AG20443 (cell line): ENCODE measurements around the gene ST3GAL4.
"Not testable (repeated sequence)": the region's sequence is repeated elsewhere in the genome, so short reads cannot be mapped to it uniquely, and the experiment has no call there.

Experiments used
- DNase-seq: peaks from one replicate; pipeline ENCODE4 v3.0.0; 2012; ENCODE audit warnings: low spot score, mixed read lengths

Gene ST3GAL4

DNA sequence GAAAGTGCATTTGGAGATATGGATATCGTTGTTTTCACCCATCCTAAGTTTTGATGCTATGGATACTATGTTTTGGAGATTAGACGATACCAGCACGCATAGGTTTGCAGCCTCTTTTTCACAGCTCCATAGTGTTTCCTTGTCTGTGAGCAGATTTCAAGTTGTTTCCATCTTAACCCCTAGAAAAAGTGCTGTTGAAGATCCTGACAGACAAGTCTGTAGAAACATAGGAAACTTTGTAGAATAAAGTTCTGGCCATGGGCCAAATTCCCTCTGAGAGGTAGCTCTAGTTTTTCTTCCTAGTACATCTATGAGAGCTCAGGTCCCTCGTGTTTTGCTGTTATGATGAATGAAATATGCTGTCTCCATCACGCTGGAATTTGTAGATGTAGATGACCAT lies 32.4 kb downstream of the ST3GAL4 start:
- DNase-seq: no peak

GRCh38 chr11:126390272-126390867 lies 34.9 kb downstream of the ST3GAL4 start:
- DNase-seq: no peak

- no peak for DNase-seq
These were observed 35.9 kb downstream of the ST3GAL4 start for GRCh38 chr11:126391286-126391954.

GRCh38 chr11:126391970-126392632 lies 36.6 kb downstream of the ST3GAL4 start:
- no peak for DNase-seq

- no peak for DNase-seq
These were observed 37.1 kb downstream of the ST3GAL4 start for GRCh38 chr11:126392633-126393013.

DNA sequence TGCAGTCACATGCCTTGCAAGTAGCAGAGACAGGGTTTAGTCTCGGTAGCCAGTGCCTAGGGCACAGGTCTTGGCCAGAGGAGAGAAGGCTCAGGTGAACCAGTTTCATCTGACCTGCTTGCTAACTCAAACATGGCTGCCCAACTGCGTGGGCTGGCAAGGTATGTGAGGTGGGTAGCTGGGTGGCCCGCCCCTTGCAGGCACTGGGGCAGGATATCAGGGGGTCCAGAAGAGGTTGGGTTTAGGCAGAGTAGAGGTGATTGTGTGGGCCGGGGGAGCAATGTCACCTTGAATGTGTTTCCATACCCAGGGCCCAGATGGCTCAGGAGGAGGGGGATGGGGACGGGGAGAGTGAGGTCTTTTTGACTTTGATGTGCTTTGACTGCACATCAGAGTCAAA lies 37.7 kb downstream of the ST3GAL4 start:
- no peak for DNase-seq

DNA sequence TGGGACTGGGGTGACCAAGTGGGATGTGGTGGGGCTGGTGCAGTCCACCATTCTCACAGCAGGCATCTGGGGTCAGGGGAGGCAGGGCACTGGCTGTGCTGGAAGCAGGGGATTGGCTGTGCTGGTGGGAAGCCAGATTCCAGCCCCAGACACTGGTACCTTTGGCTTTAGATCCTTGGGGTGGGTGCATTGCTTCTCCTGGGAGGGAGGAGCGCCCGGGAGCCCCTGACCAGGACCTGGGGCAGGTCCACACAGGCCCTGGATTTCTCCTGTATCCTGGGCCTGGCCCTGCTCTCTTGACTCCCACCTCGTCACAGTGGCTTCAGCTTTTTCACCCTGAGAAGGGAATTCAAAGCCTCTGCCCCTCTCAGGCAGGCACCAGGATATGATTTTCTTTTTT lies 38.5 kb downstream of the ST3GAL4 start:
- DNase-seq: no peak

- not testable (repeated sequence) for DNase-seq
These were observed 39.2 kb downstream of the ST3GAL4 start for GRCh38 chr11:126394634-126395072.

DNA sequence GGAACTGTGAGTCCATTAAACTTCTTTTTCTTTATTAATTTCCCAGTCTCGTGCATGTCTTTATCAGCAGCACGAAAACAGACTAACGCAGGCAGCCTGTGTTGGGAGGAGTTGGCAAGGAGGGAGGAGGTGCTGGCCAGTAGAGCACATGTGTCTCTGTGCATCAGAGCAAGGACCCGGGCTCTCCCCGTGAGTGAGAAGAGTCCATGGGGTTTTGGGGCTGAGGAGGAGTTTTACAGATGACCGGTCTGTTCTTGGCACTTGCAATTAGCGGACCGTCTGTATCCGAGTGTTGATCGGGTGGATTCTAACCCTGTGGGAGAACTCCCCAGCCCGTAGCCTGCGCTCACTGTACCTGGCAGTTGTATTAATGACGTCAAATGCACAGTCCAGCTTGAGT lies 40.3 kb downstream of the ST3GAL4 start:
- not testable (repeated sequence) for DNase-seq

DNA sequence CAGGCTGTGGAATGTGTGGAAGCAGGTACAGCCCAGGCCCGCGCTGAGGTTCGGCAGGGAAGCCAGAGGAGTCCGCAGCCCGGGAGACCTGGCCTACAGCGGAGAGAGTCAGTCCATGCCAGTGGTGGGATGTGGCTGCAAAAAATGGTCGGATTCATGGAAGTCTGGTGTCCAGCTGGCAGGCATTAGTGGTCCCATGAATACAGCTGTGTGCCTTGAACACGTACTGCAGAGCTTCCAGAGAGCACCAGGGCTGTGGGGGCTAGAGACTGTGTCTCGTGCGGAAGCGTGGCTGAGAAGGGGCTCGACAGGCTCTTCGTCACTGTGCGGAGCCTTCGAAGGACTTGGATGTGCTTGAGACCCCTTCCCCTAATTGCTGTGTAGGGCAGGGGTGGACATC lies 40.8 kb downstream of the ST3GAL4 start:
- DNase-seq: not testable (repeated sequence)

DNA sequence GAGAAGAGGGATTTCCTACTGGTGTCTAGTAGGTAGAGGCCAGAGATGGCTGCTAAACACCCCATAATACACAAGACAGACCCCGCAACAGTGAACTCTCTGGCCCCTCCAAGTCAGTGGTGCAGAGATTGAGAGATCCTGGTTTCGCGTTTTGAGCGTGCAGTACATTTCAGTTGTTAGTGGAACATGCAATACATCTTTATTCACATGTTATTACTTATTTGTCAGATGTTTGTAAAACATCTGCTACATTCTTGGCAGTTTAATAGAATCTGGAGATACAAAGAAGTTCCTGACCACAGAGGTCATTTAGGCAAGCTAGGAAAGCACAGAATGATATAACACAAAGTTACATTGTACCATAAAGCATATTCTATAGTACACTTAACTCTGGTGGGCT lies 41.5 kb downstream of the ST3GAL4 start:
- DNase-seq: no peak

DNA sequence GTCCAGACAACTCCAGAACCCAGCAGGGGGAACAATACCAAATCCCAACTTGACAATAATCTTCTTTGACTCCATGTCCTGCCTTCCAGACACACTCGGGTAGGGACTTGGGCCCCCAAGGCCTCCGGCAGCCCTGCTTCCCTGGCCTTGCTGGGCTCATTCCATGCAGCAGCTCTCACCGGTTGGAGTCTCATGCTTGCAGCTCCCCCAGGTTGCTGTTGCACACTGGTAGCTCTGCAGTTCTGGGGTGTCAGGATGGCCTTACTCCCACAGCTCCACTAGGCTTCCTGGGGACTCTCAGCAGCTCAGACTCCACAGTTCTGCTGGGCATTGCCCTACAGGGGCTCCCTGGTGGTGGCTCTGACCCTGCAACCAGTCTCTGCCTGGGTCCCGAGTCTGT lies 42.8 kb downstream of the ST3GAL4 start:
- no peak for DNase-seq

DNA sequence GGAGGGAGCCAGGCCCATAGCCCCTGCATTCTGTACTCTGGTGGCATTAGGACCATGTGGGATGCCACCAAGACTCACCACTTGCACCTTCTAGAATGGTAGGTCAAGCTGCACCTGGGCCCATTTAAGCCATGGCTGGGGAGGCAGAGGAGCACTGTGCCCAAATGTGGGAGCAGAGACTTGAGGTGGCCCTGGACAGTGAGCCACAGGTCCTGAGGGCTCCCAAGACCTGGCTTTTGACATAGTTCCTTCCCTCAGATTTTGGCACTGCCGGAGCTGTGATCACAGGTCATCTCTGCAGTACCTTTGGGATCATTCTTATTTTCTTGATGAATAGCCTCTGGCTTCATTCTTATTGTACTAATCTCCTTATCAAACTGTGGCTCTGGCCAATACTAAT lies 43.2 kb downstream of the ST3GAL4 start:
- no peak for DNase-seq

GRCh38 chr11:126400019-126400418 lies 44.5 kb downstream of the ST3GAL4 start:
- no peak for DNase-seq

DNA sequence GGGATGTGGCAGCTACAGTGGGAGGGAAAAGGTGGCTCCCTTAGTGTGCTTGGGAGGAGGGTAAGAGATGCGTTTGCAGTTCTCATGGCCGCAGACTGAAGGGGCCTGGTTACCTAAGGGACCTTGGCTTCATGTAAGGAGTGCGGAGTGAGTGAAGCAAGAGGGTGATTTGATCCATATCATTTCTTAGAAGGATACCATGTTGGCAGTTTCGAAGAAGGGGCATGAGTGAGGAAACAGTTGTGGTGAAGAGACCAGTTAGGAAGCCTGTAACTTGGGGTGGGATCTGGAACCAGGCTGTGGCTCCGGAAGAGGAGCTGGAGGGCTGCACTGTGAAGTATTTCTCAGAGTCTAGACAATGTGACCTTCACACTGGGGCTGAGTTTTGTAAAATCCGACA lies 45.0 kb downstream of the ST3GAL4 start:
- no peak for DNase-seq

GRCh38 chr11:126403022-126403581 lies 47.6 kb downstream of the ST3GAL4 start:
- DNase-seq: no peak

GRCh38 chr11:126403658-126404057 lies 48.2 kb downstream of the ST3GAL4 start:
- DNase-seq: no peak

GRCh38 chr11:126404367-126404766 lies 48.9 kb downstream of the ST3GAL4 start:
- DNase-seq: no peak

GRCh38 chr11:126405374-126405773 lies 49.9 kb downstream of the ST3GAL4 start:
- no peak for DNase-seq

DNA sequence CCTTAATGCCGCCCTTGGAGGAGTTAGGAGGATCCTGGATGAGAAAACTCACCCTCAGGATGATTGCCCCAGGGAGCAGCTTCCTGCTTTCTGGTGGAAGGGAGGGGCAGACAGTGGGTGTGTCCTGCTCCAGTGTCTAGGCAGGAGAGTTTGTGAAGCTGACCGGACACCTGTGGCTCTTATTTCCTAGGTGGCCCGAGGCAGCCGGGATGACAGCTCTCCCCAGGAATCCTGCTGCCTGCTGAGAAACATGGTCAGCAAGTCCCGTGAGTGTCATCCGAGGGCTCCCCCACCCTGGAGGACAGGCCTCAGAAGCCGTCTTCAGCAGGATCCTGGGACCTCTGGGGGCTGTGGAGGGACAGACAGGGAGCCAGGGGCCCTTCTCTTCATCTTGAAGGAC lies 50.4 kb downstream of the ST3GAL4 start:
- DNase-seq: no peak

GRCh38 chr11:126406368-126406767 lies 50.9 kb downstream of the ST3GAL4 start:
- no peak for DNase-seq

DNA sequence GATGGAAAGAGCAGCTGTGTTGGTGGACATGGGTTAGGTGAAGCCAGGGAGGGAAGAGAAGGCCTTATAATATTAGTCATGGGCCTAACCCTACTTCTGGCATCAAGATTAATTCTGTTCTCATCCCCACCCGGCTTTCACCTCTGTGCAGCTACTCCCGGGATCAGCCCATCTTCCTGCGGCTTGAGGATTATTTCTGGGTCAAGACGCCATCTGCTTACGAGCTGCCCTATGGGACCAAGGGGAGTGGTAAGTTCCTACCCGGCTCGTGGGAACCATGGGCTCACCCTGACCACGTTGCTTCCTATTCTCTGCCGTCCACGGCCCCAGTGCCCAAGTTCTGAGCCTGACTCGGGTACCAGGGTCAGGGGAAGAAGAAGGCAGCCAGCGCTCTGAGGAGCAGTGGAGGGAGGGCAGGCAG lies 51.6 kb downstream of the ST3GAL4 start:
- no peak for DNase-seq

DNA sequence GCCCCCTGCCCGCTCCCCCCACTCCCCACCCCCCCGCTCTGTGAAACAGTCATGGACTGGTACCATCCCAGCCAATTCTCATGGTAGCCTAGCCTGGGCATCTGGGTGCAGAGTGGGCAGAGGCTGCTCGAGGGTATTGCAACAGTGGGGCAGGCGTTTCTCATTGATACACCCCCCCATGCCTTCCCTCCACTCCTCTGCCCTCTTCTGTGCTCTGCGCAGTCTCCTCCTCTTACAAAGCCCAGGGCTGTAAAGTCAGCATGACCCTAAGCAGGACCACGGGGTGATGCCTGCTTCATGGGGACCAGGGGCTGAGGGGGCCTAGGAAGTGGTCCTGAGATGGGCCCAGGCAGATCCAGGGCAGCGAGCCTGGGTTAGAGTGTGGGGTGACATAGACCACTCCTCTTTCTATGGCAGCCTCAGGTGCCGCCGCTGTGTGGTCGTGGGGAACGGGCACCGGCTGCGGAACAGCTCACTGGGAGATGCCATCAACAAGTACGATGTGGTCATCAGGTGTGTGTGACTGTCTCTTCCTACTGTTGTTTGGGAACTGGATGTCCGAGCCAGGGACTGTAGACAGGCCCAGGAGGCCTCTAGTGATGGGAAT lies 52.3 kb downstream of the ST3GAL4 start:
- DNase-seq: no peak
